Measurements from ENCODE around the gene TUBA4A. TPM values are rescaled to one million over a fixed set of nuclear protein-coding genes. Genes with fewer than 3 reads are reported as not detected.
"Not testable (repeated sequence)": the region's sequence is repeated elsewhere in the genome, so short reads cannot be mapped to it uniquely, and the experiment has no call there.

Gene TUBA4A
- total RNA-seq, 1 donor from 2014 or later: 7.9 TPM

DNA sequence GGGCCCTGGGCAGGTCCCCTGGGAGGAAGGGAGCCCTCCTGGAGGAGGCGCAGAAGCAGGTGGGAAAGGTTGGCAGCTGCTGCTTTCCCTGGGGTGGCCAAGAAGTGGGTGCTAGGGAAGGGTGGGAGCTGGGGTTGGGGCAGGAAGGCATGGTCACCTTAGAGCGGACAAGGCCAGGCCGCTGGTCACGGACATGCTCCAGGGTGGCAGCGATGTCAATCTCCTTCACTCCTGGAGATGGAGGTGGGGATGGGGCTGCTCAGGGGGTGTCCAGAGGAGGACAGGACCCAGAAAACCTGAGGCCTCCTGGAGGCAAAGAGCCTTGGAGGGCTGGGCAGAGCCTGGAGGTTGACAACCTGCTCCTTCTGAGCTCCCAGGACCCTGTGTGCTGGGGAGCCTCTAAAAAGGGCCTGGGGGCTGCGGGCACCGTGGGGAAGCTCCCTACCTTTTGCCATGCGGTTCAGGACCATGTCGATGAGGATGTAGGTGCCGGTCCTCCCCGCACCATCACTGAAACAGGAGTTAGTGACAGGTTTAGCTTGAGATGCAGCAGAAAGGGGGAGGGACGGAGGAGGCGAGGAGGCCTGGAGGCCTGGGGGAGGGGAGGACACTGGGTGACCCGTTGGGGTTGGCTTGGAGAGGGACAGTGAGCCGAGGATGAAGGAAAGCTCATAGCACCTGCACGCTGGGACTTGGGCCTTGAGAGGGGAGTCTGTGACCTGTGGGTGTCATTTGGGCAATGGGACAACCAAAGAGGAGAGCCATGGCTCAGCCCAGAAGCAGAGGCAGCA lies 36.9 kb upstream of the TUBA4A start:
- Mint-ChIP-seq H3K4me1 (ENCODE audit: unreplicated experiment) (peaks cover 35% of the 10 kb centered on the region), H3K4me3 (ENCODE audit: unreplicated experiment) (no peak overlapping the region), H3K27me3 (ENCODE audit: unreplicated experiment) (no peaks in the 10 kb centered on the region), H3K36me3 (ENCODE audit: unreplicated experiment) (no peaks in the 10 kb centered on the region), H3K9me3 (ENCODE audit: unreplicated experiment) (no peaks in the 10 kb centered on the region), H3K27ac (ENCODE audit: unreplicated experiment) (peak overlapping the region; percentile 89)
- TF ChIP-seq, protein P1, sequence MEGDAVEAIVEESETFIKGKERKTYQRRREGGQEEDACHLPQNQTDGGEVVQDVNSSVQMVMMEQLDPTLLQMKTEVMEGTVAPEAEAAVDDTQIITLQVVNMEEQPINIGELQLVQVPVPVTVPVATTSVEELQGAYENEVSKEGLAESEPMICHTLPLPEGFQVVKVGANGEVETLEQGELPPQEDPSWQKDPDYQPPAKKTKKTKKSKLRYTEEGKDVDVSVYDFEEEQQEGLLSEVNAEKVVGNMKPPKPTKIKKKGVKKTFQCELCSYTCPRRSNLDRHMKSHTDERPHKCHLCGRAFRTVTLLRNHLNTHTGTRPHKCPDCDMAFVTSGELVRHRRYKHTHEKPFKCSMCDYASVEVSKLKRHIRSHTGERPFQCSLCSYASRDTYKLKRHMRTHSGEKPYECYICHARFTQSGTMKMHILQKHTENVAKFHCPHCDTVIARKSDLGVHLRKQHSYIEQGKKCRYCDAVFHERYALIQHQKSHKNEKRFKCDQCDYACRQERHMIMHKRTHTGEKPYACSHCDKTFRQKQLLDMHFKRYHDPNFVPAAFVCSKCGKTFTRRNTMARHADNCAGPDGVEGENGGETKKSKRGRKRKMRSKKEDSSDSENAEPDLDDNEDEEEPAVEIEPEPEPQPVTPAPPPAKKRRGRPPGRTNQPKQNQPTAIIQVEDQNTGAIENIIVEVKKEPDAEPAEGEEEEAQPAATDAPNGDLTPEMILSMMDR (IDR thresholded peaks at IDR 0.05): no peak
- no peak for DNase-seq (ENCODE audit: extremely low spot score, unreplicated experiment)

DNA sequence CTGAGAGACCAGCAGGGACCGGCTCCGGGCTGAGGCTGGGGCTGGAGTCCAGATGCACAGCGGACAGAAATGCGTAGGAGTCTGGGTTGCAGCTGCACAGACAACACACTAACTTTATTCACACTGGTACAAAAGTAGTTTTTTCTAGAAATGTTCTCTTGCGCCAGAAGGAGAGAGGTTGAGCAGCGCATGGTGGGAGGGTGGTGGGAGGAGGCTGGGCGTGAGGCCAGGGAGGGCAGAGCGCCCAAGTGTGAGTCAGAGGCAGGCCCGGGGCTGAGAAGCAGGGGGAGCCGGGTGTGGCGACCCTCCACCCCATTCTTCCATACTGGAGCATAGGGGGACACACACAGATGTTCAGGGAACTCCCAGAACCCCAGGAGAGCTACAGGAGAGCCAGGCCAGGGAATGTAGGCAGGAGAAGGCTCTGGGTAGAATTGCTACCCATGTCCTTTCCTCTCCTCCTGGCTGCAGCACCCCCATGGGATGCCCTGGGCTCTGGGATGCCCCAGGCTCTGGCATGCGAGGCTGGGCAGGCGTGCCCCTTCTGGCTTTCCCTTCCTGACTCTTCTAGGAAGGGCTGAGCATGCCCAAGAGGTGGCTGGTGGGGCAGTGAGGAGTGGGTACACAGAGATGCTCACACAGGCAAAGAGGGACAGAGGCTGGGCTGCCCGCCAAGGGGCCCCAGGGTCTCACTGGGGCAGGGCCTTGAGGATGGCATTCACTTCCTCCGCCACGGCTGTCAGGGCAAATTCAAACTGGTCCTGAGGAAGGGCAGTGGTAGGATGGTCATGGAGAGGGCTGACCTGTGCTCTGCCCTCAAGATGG lies 36.0 kb upstream of the TUBA4A start:
- Mint-ChIP-seq H3K27ac (ENCODE audit: unreplicated experiment) (peak overlapping the region; percentile 89), H3K4me3 (ENCODE audit: unreplicated experiment) (peak overlapping the region; percentile 40), H3K4me1 (ENCODE audit: unreplicated experiment) (peaks cover 36% of the 10 kb centered on the region), H3K36me3 (ENCODE audit: unreplicated experiment) (peaks cover 2% of the 10 kb centered on the region), H3K27me3 (ENCODE audit: unreplicated experiment) (no peaks in the 10 kb centered on the region), H3K9me3 (ENCODE audit: unreplicated experiment) (no peaks in the 10 kb centered on the region)
- TF ChIP-seq, protein P1 (IDR thresholded peaks at IDR 0.05): no peak
- peak; percentile 93 for DNase-seq (ENCODE audit: extremely low spot score, unreplicated experiment)

DNA sequence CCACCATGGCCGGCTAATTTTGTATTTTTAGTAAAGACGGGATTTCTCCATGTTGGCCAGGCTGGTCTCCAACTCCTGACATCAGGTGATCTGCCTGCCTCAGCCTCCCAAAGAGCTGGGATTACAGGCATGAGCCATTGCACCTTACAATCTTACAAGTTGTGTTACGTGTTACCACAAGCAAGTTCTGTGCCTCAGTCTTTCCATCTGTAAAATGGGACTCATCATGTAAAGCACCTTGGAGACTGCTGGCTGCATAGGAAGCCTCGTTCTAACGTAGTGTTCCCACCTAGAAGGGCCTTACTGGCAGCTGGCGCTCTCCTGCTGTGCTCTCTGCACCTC lies 35.4 kb upstream of the TUBA4A start:
- no peak overlapping the region for H3K4me3 Mint-ChIP-seq (ENCODE audit: unreplicated experiment)
- H3K36me3 Mint-ChIP-seq (ENCODE audit: unreplicated experiment): peaks cover 2% of the 10 kb centered on the region

DNA sequence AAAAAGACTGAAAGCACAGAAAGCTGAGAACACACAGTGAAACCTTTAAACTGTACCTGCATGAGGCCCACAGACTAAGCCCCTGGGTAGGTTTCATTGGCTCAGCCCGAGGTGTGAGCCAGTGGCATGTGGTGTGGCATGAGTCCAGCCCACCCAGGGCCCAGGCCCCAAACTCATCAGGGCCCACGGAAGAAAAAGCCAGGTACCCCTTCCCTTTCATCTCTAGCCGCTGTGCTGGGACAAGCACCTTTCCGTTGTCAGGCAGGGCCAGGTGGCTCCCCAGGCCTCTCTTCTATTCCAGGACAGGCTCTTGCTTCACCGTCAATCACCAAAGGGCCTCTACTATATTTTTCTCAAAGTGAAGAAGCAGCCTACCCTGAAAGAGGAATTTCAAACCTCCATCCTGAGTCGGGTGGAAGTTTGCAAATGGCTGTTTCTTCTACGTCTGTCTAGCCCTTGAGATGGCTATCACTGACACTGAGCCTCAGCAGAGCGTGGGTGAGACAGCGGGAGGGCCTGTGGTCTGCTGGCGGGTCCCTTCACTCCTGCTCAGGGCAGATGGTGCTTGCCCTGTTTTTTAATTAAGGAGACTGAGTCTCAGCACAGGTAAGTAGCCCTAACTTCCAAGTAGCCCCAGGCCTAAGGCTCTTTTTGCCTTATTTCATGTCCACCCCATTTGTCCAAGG lies 34.0 kb upstream of the TUBA4A start:
- TF ChIP-seq, protein P1 (IDR thresholded peaks at IDR 0.05): no peak
- H3K27me3 Mint-ChIP-seq (ENCODE audit: unreplicated experiment): no peaks in the 10 kb centered on the region
- no peak overlapping the region for H3K4me3 Mint-ChIP-seq (ENCODE audit: unreplicated experiment)
- peaks cover 29% of the 10 kb centered on the region for H3K4me1 Mint-ChIP-seq (ENCODE audit: unreplicated experiment)
- H3K9me3 Mint-ChIP-seq (ENCODE audit: unreplicated experiment): no peaks in the 10 kb centered on the region
- H3K27ac Mint-ChIP-seq (ENCODE audit: unreplicated experiment): no peak overlapping the region
- no peak for DNase-seq (ENCODE audit: extremely low spot score, unreplicated experiment)
- H3K36me3 Mint-ChIP-seq (ENCODE audit: unreplicated experiment): peaks cover 6% of the 10 kb centered on the region

More for the DNA sequence above, 35.4 kb upstream of the TUBA4A start:
- peaks cover 33% of the 10 kb centered on the region for H3K4me1 Mint-ChIP-seq (ENCODE audit: unreplicated experiment)
- no peak for DNase-seq (ENCODE audit: extremely low spot score, unreplicated experiment)
- H3K27ac Mint-ChIP-seq (ENCODE audit: unreplicated experiment): peak overlapping the region; percentile 89
- TF ChIP-seq, protein P1 (IDR thresholded peaks at IDR 0.05): no peak
- H3K27me3 Mint-ChIP-seq (ENCODE audit: unreplicated experiment): no peaks in the 10 kb centered on the region
- no peaks in the 10 kb centered on the region for H3K9me3 Mint-ChIP-seq (ENCODE audit: unreplicated experiment)

DNA sequence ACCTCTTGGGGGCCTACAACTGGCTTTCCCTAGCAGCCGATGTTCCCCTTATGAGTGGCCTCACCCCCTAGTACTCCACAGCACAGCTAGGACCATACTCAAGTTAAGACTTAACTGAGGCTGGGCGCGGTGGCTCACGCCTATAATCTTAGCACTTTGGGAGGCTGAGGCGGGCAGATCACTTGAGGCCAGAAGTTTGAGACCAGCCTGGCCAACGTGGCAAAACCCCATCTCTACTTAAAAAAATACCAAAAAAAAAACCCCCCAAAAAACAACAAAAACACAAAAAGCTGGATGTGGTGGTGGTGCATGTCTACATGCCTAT lies 33.4 kb upstream of the TUBA4A start:
- peaks cover 29% of the 10 kb centered on the region for H3K4me1 Mint-ChIP-seq (ENCODE audit: unreplicated experiment)
- DNase-seq (ENCODE audit: extremely low spot score, unreplicated experiment); H3K9me3 Mint-ChIP-seq (ENCODE audit: unreplicated experiment); H3K4me3 Mint-ChIP-seq (ENCODE audit: unreplicated experiment); H3K27ac Mint-ChIP-seq (ENCODE audit: unreplicated experiment); H3K27me3 Mint-ChIP-seq (ENCODE audit: unreplicated experiment); H3K36me3 Mint-ChIP-seq (ENCODE audit: unreplicated experiment): not testable (repeated sequence)

All from osteocyte (in vitro differentiated cells).